GM12878 (cell line): Measurements from ENCODE around the gene DMXL1. TPM values are rescaled to one million over a fixed set of nuclear protein-coding genes. Genes with fewer than 3 reads are reported as not detected.

Experiments
- ATAC-seq: fragments of 200-7000 bp; cut with Tn5 transposase; 3 replicates; pipeline ENCODE4 v1.9.1; 2020; ENCODE audit warnings: mild to moderate bottlenecking, moderate library complexity
- BruUV-seq: library from RNA; stranded (reverse); fragments of 400-500 nt; replicated peaks from 2 replicates; lab custom pipeline; 2021; lab: Mats Ljungman, UMichigan
- CTCF ChIA-PET: fragments of 300-600 bp; sonication (Branson Sonifier 250); formaldehyde crosslinking; extraction: SDS; loops from one replicate; lab custom pipeline; 2021; ENCODE audit warnings: inconsistent platforms; lab: Yijun Ruan, JAX
- POLR2A ChIA-PET: fragments of 350-600 bp; formaldehyde crosslinking; extraction: SDS; loops from one replicate; lab custom pipeline; 2021; ENCODE audit warnings: inconsistent platforms; lab: Charles Lee
- RAD21 ChIA-PET: fragments of 300-600 bp; sonication (Branson Sonifier 250); formaldehyde crosslinking; loops from one replicate; lab custom pipeline; 2023; ENCODE audit warnings: antibody characterized with exemption; ENCODE audit not compliant: unreplicated experiment; lab: Charles Lee
- SMC1A ChIA-PET: fragments of 300-600 bp; sonication (Branson Sonifier 250); formaldehyde crosslinking; loops from one replicate; lab custom pipeline; 2023; ENCODE audit not compliant: unreplicated experiment, uncharacterized antibody; lab: Charles Lee
- DNase-seq: peaks from one replicate; pipeline ENCODE4 v3.0.0-alpha.2; 2011; ENCODE audit warnings: low read depth, low spot score
- FAIRE-seq: peaks from 3 replicates; lab custom pipeline; 2011; peaks lifted over from hg19 to GRCh38; lab: Jason Lieb, UNC
- H2AFZ ChIP-seq: 2 replicates; pipeline ENCODE4 v1.6.0; 2011; ENCODE audit warnings: low read depth, low read length, control low read depth; ENCODE audit not compliant: control insufficient read depth
- H3K27ac ChIP-seq: 2 replicates; pipeline ENCODE4 v1.5.1; 2011; ENCODE audit warnings: control low read depth; ENCODE audit not compliant: control insufficient read depth, insufficient read depth
- H3K27me3 ChIP-seq, 2 experiments: replicated peaks in 1 of 2; 2 replicates each; pipeline versions ENCODE4 v1.6.0 to v1.6.1; 2011; ENCODE audit warnings: low read length in 1 of 2; ENCODE audit not compliant: control insufficient read depth in 2 of 2, insufficient read depth in 2 of 2
- H3K36me3 ChIP-seq, 2 experiments: 2 replicates each; pipeline ENCODE4 v1.5.1; 2011; ENCODE audit warnings: low read length in 1 of 2; ENCODE audit not compliant: control insufficient read depth in 2 of 2, insufficient read depth in 2 of 2
- H3K4me1 ChIP-seq: 2 replicates; pipeline ENCODE4 v1.6.1; 2011; ENCODE audit warnings: mild to moderate bottlenecking, low read length, moderate library complexity, mixed read lengths; ENCODE audit not compliant: control insufficient read depth, insufficient read depth
- H3K4me2 ChIP-seq: 2 replicates; pipeline ENCODE4 v1.6.0; 2011; ENCODE audit warnings: control low read depth; ENCODE audit not compliant: control insufficient read depth, insufficient read depth
- H3K4me3 ChIP-seq: fragments of 200-600 bp; sonication (generic); 2 replicates; pipeline ENCODE4 v1.5.1; 2016
- H3K79me2 ChIP-seq: 2 replicates; pipeline ENCODE4 v1.6.0; 2011; ENCODE audit warnings: low read length; ENCODE audit not compliant: control insufficient read depth, insufficient read depth
- H3K9ac ChIP-seq: 2 replicates; pipeline ENCODE4 v1.8.0; 2011; ENCODE audit warnings: low read length, control low read depth, mixed read lengths; ENCODE audit not compliant: control insufficient read depth, insufficient read depth
- H3K9me3 ChIP-seq: replicated peaks from 3 replicates; pipeline ENCODE4 v1.5.1; 2011; ENCODE audit warnings: mild to moderate bottlenecking, low read length; ENCODE audit not compliant: control insufficient read depth, insufficient read depth
- H4K20me1 ChIP-seq: 2 replicates; pipeline ENCODE4 v1.6.0; 2011; ENCODE audit not compliant: control insufficient read depth, insufficient read depth
- ATF2 ChIP-seq: IDR thresholded peaks from 2 replicates; pipeline ENCODE4 v1.6.1; 2012; ENCODE audit warnings: low read length, inconsistent platforms
- ATF7 ChIP-seq: fragments of 450-650 bp; IDR thresholded peaks from 2 replicates; pipeline ENCODE4 v1.6.1; 2016; ENCODE audit warnings: low read depth, mild to moderate bottlenecking
- ELK1 ChIP-seq: IDR thresholded peaks from 2 replicates; pipeline ENCODE4 v1.6.1; 2012; ENCODE audit warnings: low read depth, low read length, improper control_type of control experiment
- HDAC6 ChIP-seq: fragments of 200-600 bp; sonication (generic); IDR thresholded peaks from one replicate; pipeline ENCODE4 v1.8.0; 2017; ENCODE audit warnings: antibody characterized with exemption; ENCODE audit not compliant: unreplicated experiment
- KAT2A ChIP-seq: conservative IDR thresholded peaks from 2 replicates; pipeline ENCODE4 v1.6.1; 2011; ENCODE audit warnings: low read depth, low read length; ENCODE audit not compliant: control insufficient read depth
- MEF2B ChIP-seq: fragments of 450-650 bp; IDR thresholded peaks from 2 replicates; pipeline ENCODE4 v1.6.1; 2018; ENCODE audit warnings: mild to moderate bottlenecking, moderate library complexity; ENCODE audit not compliant: partially characterized antibody, poor library complexity, severe bottlenecking
- MTA3 ChIP-seq: IDR thresholded peaks from 2 replicates; pipeline ENCODE4 v1.6.1; 2012; ENCODE audit warnings: low read length, inconsistent platforms, borderline replicate concordance
- NR2C2 ChIP-seq: IDR thresholded peaks from 2 replicates; pipeline ENCODE4 v1.6.1; 2011; ENCODE audit warnings: borderline replicate concordance, low read depth; ENCODE audit not compliant: control insufficient read depth, insufficient read length
- PML ChIP-seq: IDR thresholded peaks from 2 replicates; pipeline ENCODE4 v1.6.1; 2012; ENCODE audit warnings: low read length, inconsistent platforms
- RAD21 ChIP-seq: IDR thresholded peaks from 2 replicates; pipeline ENCODE4 v1.6.1; 2011; ENCODE audit warnings: mild to moderate bottlenecking, low read depth, low read length, moderate library complexity; ENCODE audit not compliant: insufficient read depth
- RUNX3 ChIP-seq: IDR thresholded peaks from 2 replicates; pipeline ENCODE4 v1.6.1; 2012; ENCODE audit warnings: low read length, inconsistent platforms
- SIN3A ChIP-seq: IDR thresholded peaks from 2 replicates; pipeline ENCODE4 v1.6.1; 2012; ENCODE audit warnings: low read depth, low read length, improper control_type of control experiment
- SKIL ChIP-seq: fragments of 450-650 bp; IDR thresholded peaks from 2 replicates; pipeline ENCODE4 v1.6.1; 2017; ENCODE audit warnings: mild to moderate bottlenecking, low read depth, inconsistent platforms; ENCODE audit not compliant: poor library complexity, severe bottlenecking
- SMARCA5 ChIP-seq: fragments of 450-650 bp; IDR thresholded peaks from 2 replicates; pipeline ENCODE4 v1.6.1; 2017; ENCODE audit warnings: mild to moderate bottlenecking
- SREBF2 ChIP-seq: IDR thresholded peaks from 2 replicates; pipeline ENCODE4 v1.6.1; 2012; ENCODE audit warnings: mild to moderate bottlenecking, low read length
- ZBTB33 ChIP-seq: fragments of 450-650 bp; IDR thresholded peaks from 2 replicates; pipeline ENCODE4 v1.6.1; 2017; ENCODE audit warnings: mild to moderate bottlenecking
- in situ Hi-C: fragments of 300-500 bp; cut with MboI; formaldehyde crosslinking; loops from 9 replicates; pipeline ENCODE4 v1.14.3; 2018; ENCODE audit warnings: mixed read lengths
- intact Hi-C: fragments of 100-400 bp; cut with micrococcal nuclease; formaldehyde crosslinking; loops from one replicate; pipeline ENCODE4 v1.14.2; 2022; ENCODE audit not compliant: unreplicated experiment
- polyA plus RNA-seq, 11 experiments: library from polyadenylated mRNA; depleted of rRNA in 4 of 11; unstranded in 6 of 11; stranded (reverse) in 5 of 11; fragments of >200 nt; fragmentation: Nextera tagmentation in 4 of 11; fragmentation: Illumina TruSeq in 1 of 11; extraction: Ambion mirVana in 4 of 11; extraction: Trizol in 1 of 11; gene quantifications; 1 replicate in 1 of 11; 2 replicates in 10 of 11; pipeline versions ENCODE4 v1.2.1 to v1.2.3, GENCODE V29; 2011 to 2016; ENCODE audit warnings: inconsistent platforms in 2 of 11, missing spikeins in 2 of 11, low read depth in 1 of 11
- total RNA-seq, 4 experiments: library from RNA; depleted of rRNA in 3 of 4; stranded (reverse); fragments of >200 nt in 3 of 4; fragmentation: Illumina TruSeq in 1 of 4; extraction: Trizol in 1 of 4; gene quantifications; 2 replicates each; pipeline versions ENCODE4 v1.2.1 to v1.2.3, GENCODE V29; 2013 to 2021

DMXL1 gene
- total and polyA plus RNA-seq, 10 of the 15 experiments (the other 5 are each of a cell fraction or from before 2014, with no cell fraction given), result 9.1 to 67.7 (median 34.1) TPM

GRCh38 chr5:119058979-119059529 lies 11.8 kb upstream of the DMXL1 start:
- intact Hi-C loops (no loop called here), in situ Hi-C loops (no loop called here)
- peaks cover 10% of the 10 kb centered on the region for H3K4me1 ChIP-seq
- no peaks in the 10 kb centered on the region for H4K20me1 ChIP-seq
- no peak overlapping the region for H3K9ac ChIP-seq
- CTCF ChIA-PET, result interaction anchor here (0.7 kb wide), 1 partner anchor 353 kb away, joined by 3 read pairs; no protein-coding TSS in a partner anchor
- no peaks in the 10 kb centered on the region for H3K79me2 ChIP-seq
- H2AFZ ChIP-seq, result no peak overlapping the region
- POLR2A ChIA-PET, result interaction anchor here (0.7 to 1.0 kb wide), 2 partner anchors 12 to 196 kb away, joined by 3 to 6 read pairs; partner anchors contain the start of gene DMXL1
- no peak for FAIRE-seq
- H3K27ac ChIP-seq, result no peak overlapping the region
- TF ChIP-seq RUNX3, result no peak
- TF ChIP-seq ATF2, result no peak
- TF ChIP-seq ATF7, result no peak
- TF ChIP-seq ZBTB33, result no peak
- TF ChIP-seq MEF2B, result no peak
- no peak for TF ChIP-seq MTA3
- no peak for TF ChIP-seq HDAC6
- no peak for TF ChIP-seq ELK1
- TF ChIP-seq SKIL, result no peak
- no peak for TF ChIP-seq KAT2A
- TF ChIP-seq NR2C2, result no peak
- TF ChIP-seq SIN3A, result no peak
- no peak for TF ChIP-seq PML
- no peak for TF ChIP-seq SREBF2
- TF ChIP-seq RAD21, result no peak
- no peak for TF ChIP-seq SMARCA5
- no TSS peak for BruUV-seq
- no peak overlapping the region for H3K4me3 ChIP-seq
- H3K36me3 ChIP-seq, result no peaks in the 10 kb centered on the region
- RAD21 ChIA-PET, result interaction anchor here (1.4 kb wide), 1 partner anchor 37 kb away, joined by 3 read pairs; no protein-coding TSS in a partner anchor
- SMC1A ChIA-PET, result interaction anchor here (1.0 kb wide), 2 partner anchors 11 to 17 kb away, joined by 3 to 5 read pairs; no protein-coding TSS in a partner anchor
- H3K9me3 ChIP-seq, result no peaks in the 10 kb centered on the region
- H3K27me3 ChIP-seq, result no peaks in the 10 kb centered on the region
- no peak for DNase-seq
- no peak for ATAC-seq
- no peak overlapping the region for H3K4me2 ChIP-seq
